Uterus (tissue), 2 donors: ENCODE data around the gene RPS6KL1.

Experiments
- POLR2A ChIP-seq, 2 donors: fragments of 450-650 bp; IDR thresholded peaks; one replicate each; pipeline ENCODE4 v1.6.1; 2016; ENCODE audit warnings: antibody characterized with exemption in 2 of 2, mild to moderate bottlenecking in 1 of 2, moderate library complexity in 1 of 2
- TF ChIP-seq, protein P1 (sequence below), 4 experiments: fragments of 200-600 bp in 2 of 4; fragments of 450-650 bp in 2 of 4; sonication (generic) in 2 of 4; IDR thresholded peaks; one replicate each; pipeline ENCODE4 v1.5.1; 2016 to 2019; ENCODE audit warnings: antibody characterized with exemption in 4 of 4, mild to moderate bottlenecking in 2 of 4, moderate library complexity in 1 of 4

DNA sequence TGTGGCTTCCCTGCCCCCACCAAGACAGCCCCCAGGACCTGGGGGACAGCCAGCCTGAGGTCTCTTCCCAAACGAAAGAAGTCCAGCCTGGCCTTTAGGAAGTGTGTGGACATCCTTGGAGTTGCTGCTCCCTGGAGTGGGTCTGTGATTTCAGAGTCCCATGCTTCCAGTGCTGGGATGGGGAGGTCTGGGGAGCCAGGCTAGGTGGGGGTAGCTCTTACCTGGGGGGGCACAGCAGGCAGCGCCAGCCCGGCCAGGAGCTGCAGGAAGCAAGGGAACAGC lies 31.8 kb upstream of the RPS6KL1 start:
- no peak for TF ChIP-seq POLR2A (IDR thresholded peaks at IDR 0.05)
- TF ChIP-seq, protein P1, sequence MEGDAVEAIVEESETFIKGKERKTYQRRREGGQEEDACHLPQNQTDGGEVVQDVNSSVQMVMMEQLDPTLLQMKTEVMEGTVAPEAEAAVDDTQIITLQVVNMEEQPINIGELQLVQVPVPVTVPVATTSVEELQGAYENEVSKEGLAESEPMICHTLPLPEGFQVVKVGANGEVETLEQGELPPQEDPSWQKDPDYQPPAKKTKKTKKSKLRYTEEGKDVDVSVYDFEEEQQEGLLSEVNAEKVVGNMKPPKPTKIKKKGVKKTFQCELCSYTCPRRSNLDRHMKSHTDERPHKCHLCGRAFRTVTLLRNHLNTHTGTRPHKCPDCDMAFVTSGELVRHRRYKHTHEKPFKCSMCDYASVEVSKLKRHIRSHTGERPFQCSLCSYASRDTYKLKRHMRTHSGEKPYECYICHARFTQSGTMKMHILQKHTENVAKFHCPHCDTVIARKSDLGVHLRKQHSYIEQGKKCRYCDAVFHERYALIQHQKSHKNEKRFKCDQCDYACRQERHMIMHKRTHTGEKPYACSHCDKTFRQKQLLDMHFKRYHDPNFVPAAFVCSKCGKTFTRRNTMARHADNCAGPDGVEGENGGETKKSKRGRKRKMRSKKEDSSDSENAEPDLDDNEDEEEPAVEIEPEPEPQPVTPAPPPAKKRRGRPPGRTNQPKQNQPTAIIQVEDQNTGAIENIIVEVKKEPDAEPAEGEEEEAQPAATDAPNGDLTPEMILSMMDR (IDR thresholded peaks at IDR 0.05), result no peak
